ENCODE data around the gene FUOM.
"Not testable (repeated sequence)": the region's sequence is repeated elsewhere in the genome, so short reads cannot be mapped to it uniquely, and the experiment has no call there.

FUOM gene

GRCh38 chr10:133328358-133329343, 29.2 kb downstream of the FUOM start:
- no peak for DNase-seq

GRCh38 chr10:133327651-133328357, 30.0 kb downstream of the FUOM start:
- DNase-seq: no peak

- no peak for DNase-seq
These were observed 30.8 kb downstream of the FUOM start for GRCh38 chr10:133326745-133327650.

- DNase-seq: no peak
These were observed 31.6 kb downstream of the FUOM start for GRCh38 chr10:133326223-133326551.

- peak in 1 of 2 donors; percentile 38 for DNase-seq
These were observed 32.2 kb downstream of the FUOM start for GRCh38 chr10:133325440-133326222.

- DNase-seq: no peak
These were observed 33.0 kb downstream of the FUOM start for GRCh38 chr10:133324857-133325260.

GRCh38 chr10:133324198-133324792, 33.5 kb downstream of the FUOM start:
- DNase-seq: peak; percentile 67 to 80

- DNase-seq: not testable (repeated sequence)
These were observed 35.6 kb downstream of the FUOM start for GRCh38 chr10:133322064-133322709.

GRCh38 chr10:133320852-133321422, 36.9 kb downstream of the FUOM start:
- not testable (repeated sequence) for DNase-seq

- peak; percentile 62 to 79 for DNase-seq
These were observed 39.2 kb downstream of the FUOM start for GRCh38 chr10:133318494-133319127.

- no peak for DNase-seq
These were observed 41.1 kb downstream of the FUOM start for GRCh38 chr10:133316732-133317131.

- no peak for DNase-seq
These were observed 41.6 kb downstream of the FUOM start for GRCh38 chr10:133316266-133316665.

- no peak for DNase-seq
These were observed 42.0 kb downstream of the FUOM start for GRCh38 chr10:133315847-133316246.

GRCh38 chr10:133314911-133315310, 42.9 kb downstream of the FUOM start:
- DNase-seq: no peak

GRCh38 chr10:133313192-133313591, 44.6 kb downstream of the FUOM start:
- DNase-seq: no peak

- DNase-seq: no peak
These were observed 45.1 kb downstream of the FUOM start for GRCh38 chr10:133312769-133313145.

GRCh38 chr10:133312016-133312768, 45.6 kb downstream of the FUOM start:
- DNase-seq: no peak

- no peak for DNase-seq
These were observed 46.2 kb downstream of the FUOM start for GRCh38 chr10:133311570-133311969.

GRCh38 chr10:133310789-133311188, 47.0 kb downstream of the FUOM start:
- DNase-seq: no peak

- no peak for DNase-seq
These were observed 47.4 kb downstream of the FUOM start for GRCh38 chr10:133310399-133310755.

Data from CD4-positive, alpha-beta T cell treated with Interferon alpha-2 for 1 hour (primary cell).